Measurements from ENCODE around the gene PPP1R12B.
A peak's percentile ranks its signal among the peaks of the same experiment; 100 is the strongest.
"Not testable (repeated sequence)": the region's sequence is repeated elsewhere in the genome, so short reads cannot be mapped to it uniquely, and the experiment has no call there.

PPP1R12B gene

GRCh38 chr1:202473266-202474045, 125.0 kb downstream of the PPP1R12B start:
- H3K27ac ChIP-seq; intact Hi-C loops (cut with DNase I; ENCODE audit: low total_unique reads); H3K27me3 ChIP-seq; H3K36me3 ChIP-seq; H3K4me3 ChIP-seq; H3K9me3 ChIP-seq; DNase-seq: not testable (repeated sequence)
- peaks cover 0 to 15% (median 2%) of the 10 kb centered on the region in 4 donors for H3K4me1 ChIP-seq

GRCh38 chr1:202479661-202480060, 131.2 kb downstream of the PPP1R12B start:
- H3K4me3 ChIP-seq; H3K27me3 ChIP-seq; DNase-seq; H3K9me3 ChIP-seq; H3K36me3 ChIP-seq; intact Hi-C loops (cut with DNase I; ENCODE audit: low total_unique reads); H3K27ac ChIP-seq: not testable (repeated sequence)
- H3K4me1 ChIP-seq = peaks cover 0 to 13% (median 4%) of the 10 kb centered on the region in 4 donors

GRCh38 chr1:202480640-202481039, 132.1 kb downstream of the PPP1R12B start:
- H3K4me3 ChIP-seq; H3K27ac ChIP-seq; intact Hi-C loops (cut with DNase I; ENCODE audit: low total_unique reads); H3K36me3 ChIP-seq; H3K27me3 ChIP-seq; H3K9me3 ChIP-seq; DNase-seq: not testable (repeated sequence)
- H3K4me1 ChIP-seq = peaks cover 0 to 13% (median 4%) of the 10 kb centered on the region in 4 donors

GRCh38 chr1:202483362-202483761, 134.9 kb downstream of the PPP1R12B start:
- H3K36me3 ChIP-seq; H3K4me3 ChIP-seq; H3K27ac ChIP-seq; H3K27me3 ChIP-seq; DNase-seq; intact Hi-C loops (cut with DNase I; ENCODE audit: low total_unique reads); H3K9me3 ChIP-seq: not testable (repeated sequence)
- peaks cover 0 to 13% (median 4%) of the 10 kb centered on the region in 4 donors for H3K4me1 ChIP-seq

GRCh38 chr1:202484032-202484431, 135.5 kb downstream of the PPP1R12B start:
- H3K27me3 ChIP-seq; H3K4me1 ChIP-seq; intact Hi-C loops (cut with DNase I; ENCODE audit: low total_unique reads); H3K4me3 ChIP-seq; H3K9me3 ChIP-seq; DNase-seq; H3K27ac ChIP-seq: not testable (repeated sequence)
- peaks cover 8 to 12% (median 9%) of the 10 kb centered on the region in 3 donors for H3K36me3 ChIP-seq

- H3K4me1 ChIP-seq; DNase-seq; H3K27ac ChIP-seq; intact Hi-C loops (cut with DNase I; ENCODE audit: low total_unique reads); H3K9me3 ChIP-seq; H3K4me3 ChIP-seq; H3K27me3 ChIP-seq: not testable (repeated sequence)
- H3K36me3 ChIP-seq = peaks cover 9 to 20% (median 11%) of the 10 kb centered on the region in 3 donors
Measured at GRCh38 chr1:202484820-202485219, 136.3 kb downstream of the PPP1R12B start.

GRCh38 chr1:202488178-202488649, 139.7 kb downstream of the PPP1R12B start:
- H3K27ac ChIP-seq; H3K4me3 ChIP-seq; H3K9me3 ChIP-seq; intact Hi-C loops (cut with DNase I; ENCODE audit: low total_unique reads); H3K4me1 ChIP-seq; H3K27me3 ChIP-seq; DNase-seq: not testable (repeated sequence)
- H3K36me3 ChIP-seq = peaks cover 13 to 22% (median 19%) of the 10 kb centered on the region in 3 donors

GRCh38 chr1:202489101-202489500, 140.6 kb downstream of the PPP1R12B start:
- H3K4me3 ChIP-seq; H3K27me3 ChIP-seq; intact Hi-C loops (cut with DNase I; ENCODE audit: low total_unique reads); H3K9me3 ChIP-seq; H3K27ac ChIP-seq; DNase-seq; H3K4me1 ChIP-seq: not testable (repeated sequence)
- peaks cover 20 to 25% (median 21%) of the 10 kb centered on the region in 3 donors for H3K36me3 ChIP-seq

- not testable (repeated sequence) for H3K4me1 ChIP-seq, H3K27me3 ChIP-seq, H3K4me3 ChIP-seq, H3K9me3 ChIP-seq, H3K27ac ChIP-seq, DNase-seq
- intact Hi-C loops (cut with DNase I; ENCODE audit: low total_unique reads) = loop anchor here (10.0 kb wide), 1 partner anchor 112 kb away; no protein-coding TSS in a partner anchor
- H3K36me3 ChIP-seq = peaks cover 33 to 43% (median 37%) of the 10 kb centered on the region in 3 donors
Measured at GRCh38 chr1:202493112-202493511, 144.6 kb downstream of the PPP1R12B start.

- TF ChIP-seq CTCF (IDR thresholded peaks at IDR 0.05) = no peak
- Histone ChIP-seq H3K4me1 (peaks cover 0 to 33% (median under 1%) of the 10 kb centered on the region in 4 donors), H3K27ac (peak overlapping the region in 1 of 2 donors; percentile 45), H3K9me3 (no peaks in the 10 kb centered on the region), H3K4me3 (no peak overlapping the region), H3K27me3 (no peaks in the 10 kb centered on the region), H3K36me3 (peaks cover 12 to 27% (median 17%) of the 10 kb centered on the region in 3 donors)
- no peak for DNase-seq
- intact Hi-C loops (cut with DNase I; ENCODE audit: low total_unique reads) = loop anchor here (10.0 kb wide), 1 partner anchor 106 kb away; no protein-coding TSS in a partner anchor
Measured at GRCh38 chr1:202498542-202498941, 150.0 kb downstream of the PPP1R12B start.

- not testable (repeated sequence) for H3K9me3 ChIP-seq, DNase-seq, H3K4me3 ChIP-seq, H3K27me3 ChIP-seq, H3K27ac ChIP-seq
- Histone ChIP-seq H3K36me3 (peaks cover 12 to 22% (median 17%) of the 10 kb centered on the region in 3 donors), H3K4me1 (peaks cover 0 to 47% (median 10%) of the 10 kb centered on the region in 4 donors)
- intact Hi-C loops (cut with DNase I; ENCODE audit: low total_unique reads) = loop anchor here (10.0 kb wide), 1 partner anchor 105 kb away; no protein-coding TSS in a partner anchor
Measured at GRCh38 chr1:202499997-202500396, 151.5 kb downstream of the PPP1R12B start.

All from tibial artery (tissue), 4 donors.